ENCODE results near the gene DDX23. TPM values are rescaled to one million over a fixed set of nuclear protein-coding genes. Genes with fewer than 3 reads are reported as not detected.

Gene DDX23
- total and polyA plus RNA-seq, 12 donors, result 39.0 to 85.4 (median 66.4) TPM

DNA sequence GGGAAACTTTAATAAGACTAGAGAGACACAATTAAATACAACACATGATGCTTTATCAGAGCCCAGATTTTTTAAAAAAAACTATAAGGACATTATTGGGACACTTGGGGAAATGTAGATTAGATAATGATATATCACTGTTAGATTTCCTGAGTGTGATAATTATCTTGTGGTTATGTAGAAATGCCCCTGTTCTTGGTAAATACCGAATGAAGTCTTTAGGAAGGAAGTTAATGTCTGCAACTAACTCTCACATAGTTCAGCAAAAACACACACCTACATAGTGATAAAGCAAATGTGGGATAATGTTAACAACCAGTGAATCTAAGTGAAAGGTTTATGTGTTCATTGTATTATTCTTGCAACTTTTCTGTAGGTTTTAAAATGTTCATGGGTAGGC, 48.3 kb downstream of the DDX23 start:
- DNase-seq, result no peak
- Histone ChIP-seq H3K27ac (no peak overlapping the region), H3K36me3 (replicated peaks in 1 of 2) (no peaks in the 10 kb centered on the region), H3K4me3 (no peak overlapping the region), H3K27me3 (no peaks in the 10 kb centered on the region), H3K4me1 (replicated peaks in 1 of 2) (no peaks in the 10 kb centered on the region), H3K9me3 (replicated peaks in 1 of 3) (no peaks in the 10 kb centered on the region)
- intact Hi-C loops (cut with DNase I), result no loop called here
- TF ChIP-seq, protein P1, sequence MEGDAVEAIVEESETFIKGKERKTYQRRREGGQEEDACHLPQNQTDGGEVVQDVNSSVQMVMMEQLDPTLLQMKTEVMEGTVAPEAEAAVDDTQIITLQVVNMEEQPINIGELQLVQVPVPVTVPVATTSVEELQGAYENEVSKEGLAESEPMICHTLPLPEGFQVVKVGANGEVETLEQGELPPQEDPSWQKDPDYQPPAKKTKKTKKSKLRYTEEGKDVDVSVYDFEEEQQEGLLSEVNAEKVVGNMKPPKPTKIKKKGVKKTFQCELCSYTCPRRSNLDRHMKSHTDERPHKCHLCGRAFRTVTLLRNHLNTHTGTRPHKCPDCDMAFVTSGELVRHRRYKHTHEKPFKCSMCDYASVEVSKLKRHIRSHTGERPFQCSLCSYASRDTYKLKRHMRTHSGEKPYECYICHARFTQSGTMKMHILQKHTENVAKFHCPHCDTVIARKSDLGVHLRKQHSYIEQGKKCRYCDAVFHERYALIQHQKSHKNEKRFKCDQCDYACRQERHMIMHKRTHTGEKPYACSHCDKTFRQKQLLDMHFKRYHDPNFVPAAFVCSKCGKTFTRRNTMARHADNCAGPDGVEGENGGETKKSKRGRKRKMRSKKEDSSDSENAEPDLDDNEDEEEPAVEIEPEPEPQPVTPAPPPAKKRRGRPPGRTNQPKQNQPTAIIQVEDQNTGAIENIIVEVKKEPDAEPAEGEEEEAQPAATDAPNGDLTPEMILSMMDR (IDR thresholded peaks at IDR 0.05), result no peak
- TF ChIP-seq POLR2A (IDR thresholded peaks at IDR 0.05), result no peak
- WGBS, 4 donors, result 43 to 67% (median 57%) methylated on average over 1 of the region's 1 CpG

DNA sequence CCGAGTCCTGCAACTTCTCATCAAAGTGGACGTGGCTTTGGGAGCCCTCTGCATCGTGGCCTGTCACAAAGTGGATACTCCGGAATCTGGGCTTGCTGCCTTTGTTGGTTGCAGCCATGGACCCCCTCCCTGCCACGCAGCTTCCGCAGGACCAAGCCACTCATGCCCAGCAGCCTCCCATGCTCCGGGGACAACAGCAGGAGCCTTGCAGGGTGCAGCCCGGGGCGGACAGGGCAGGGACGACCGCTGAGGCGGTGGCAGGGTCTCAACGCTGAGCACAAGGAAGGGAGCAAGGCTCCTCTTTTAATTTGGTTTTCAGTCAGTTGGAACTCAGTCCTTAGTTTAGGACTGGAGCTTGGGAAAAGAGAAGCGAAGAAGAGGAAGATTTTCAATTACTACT, 51.0 kb downstream of the DDX23 start:
- no peaks in the 10 kb centered on the region for H3K27me3 ChIP-seq
- TF ChIP-seq POLR2A (IDR thresholded peaks at IDR 0.05), result no peak
- TF ChIP-seq, protein P1 (IDR thresholded peaks at IDR 0.05), result no peak
- no peaks in the 10 kb centered on the region for H3K9me3 ChIP-seq (replicated peaks in 1 of 3)
- DNase-seq, result no peak
- intact Hi-C loops (cut with DNase I), result no loop called here
- no peaks in the 10 kb centered on the region for H3K4me1 ChIP-seq (replicated peaks in 1 of 2)
- H3K36me3 ChIP-seq (replicated peaks in 1 of 2), result no peaks in the 10 kb centered on the region
- 61 to 85% (median 80%) methylated on average over 5 to 14 of the region's 14 CpGs for WGBS, 4 donors
- no peak overlapping the region for H3K27ac ChIP-seq
- H3K4me3 ChIP-seq, result no peak overlapping the region

DNA sequence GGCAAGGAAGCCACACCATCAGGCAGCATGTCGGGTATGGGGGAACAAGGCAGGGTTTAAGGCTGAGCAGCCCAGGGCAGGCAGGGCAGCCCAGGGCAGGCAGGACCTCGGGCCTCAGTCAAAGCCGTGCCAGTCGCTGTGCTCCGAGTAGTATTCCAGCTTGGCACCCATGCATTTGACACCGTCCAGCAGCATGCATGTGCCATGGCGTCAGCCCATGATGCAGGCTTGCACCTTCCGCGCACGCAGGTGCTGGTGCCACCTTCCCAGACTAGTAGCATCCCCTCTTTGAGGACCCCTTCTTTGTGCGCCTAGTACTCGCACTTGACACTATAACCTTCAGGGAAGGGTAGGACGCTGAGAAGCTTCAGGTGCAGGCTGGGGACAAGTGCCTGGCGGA, 51.5 kb downstream of the DDX23 start:
- no peak overlapping the region for H3K27ac ChIP-seq
- no peaks in the 10 kb centered on the region for H3K9me3 ChIP-seq (replicated peaks in 1 of 3)
- no peak for DNase-seq
- no peaks in the 10 kb centered on the region for H3K27me3 ChIP-seq
- H3K4me1 ChIP-seq (replicated peaks in 1 of 2), result no peaks in the 10 kb centered on the region
- 59 to 85% (median 71%) methylated on average over 3 to 14 of the region's 14 CpGs for WGBS, 4 donors
- H3K36me3 ChIP-seq (replicated peaks in 1 of 2), result no peaks in the 10 kb centered on the region
- H3K4me3 ChIP-seq, result no peak overlapping the region
- intact Hi-C loops (cut with DNase I), result no loop called here
- TF ChIP-seq, protein P1 (IDR thresholded peaks at IDR 0.05), result no peak
- TF ChIP-seq POLR2A (IDR thresholded peaks at IDR 0.05), result no peak

DNA sequence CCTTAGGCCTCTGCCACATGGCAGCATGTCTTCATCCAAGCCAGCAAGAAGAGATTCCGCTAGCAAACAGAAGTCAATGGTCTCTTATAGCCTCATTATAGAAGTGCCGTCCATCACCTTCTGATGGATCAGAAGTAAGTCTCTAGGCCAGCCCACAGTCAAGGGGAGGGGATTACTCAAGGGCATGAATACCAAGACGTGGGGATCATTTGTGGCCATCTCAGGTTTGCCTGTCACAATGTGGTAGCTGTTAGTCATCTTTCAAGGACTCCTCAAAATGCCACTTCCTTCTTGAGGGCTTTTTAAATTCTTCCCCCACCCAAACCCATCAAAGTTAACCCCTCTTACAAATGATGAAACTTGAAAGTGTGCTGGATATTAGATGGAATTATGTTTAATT, 55.0 kb downstream of the DDX23 start:
- 52 to 69% (median 57%) methylated on average over 3 of the region's 3 CpGs for WGBS, 4 donors
- Histone ChIP-seq H3K36me3 (replicated peaks in 1 of 2) (no peaks in the 10 kb centered on the region), H3K4me1 (replicated peaks in 1 of 2) (no peaks in the 10 kb centered on the region), H3K4me3 (no peak overlapping the region), H3K27ac (no peak overlapping the region), H3K27me3 (no peaks in the 10 kb centered on the region), H3K9me3 (replicated peaks in 1 of 3) (no peaks in the 10 kb centered on the region)
- no peak for DNase-seq
- TF ChIP-seq, protein P1 (IDR thresholded peaks at IDR 0.05), result no peak
- TF ChIP-seq POLR2A (IDR thresholded peaks at IDR 0.05), result no peak
- intact Hi-C loops (cut with DNase I), result loop anchor here in 1 of 2 donors (2.0 kb wide), 1 partner anchor 44 kb away; no protein-coding TSS in a partner anchor
